ENCODE data around the gene APOL4. TPM values are rescaled to one million over a fixed set of nuclear protein-coding genes. Genes with fewer than 3 reads are reported as not detected.

Gene APOL4
- total RNA-seq, 2 experiments from 2014 or later: 0.18 TPM

DNA sequence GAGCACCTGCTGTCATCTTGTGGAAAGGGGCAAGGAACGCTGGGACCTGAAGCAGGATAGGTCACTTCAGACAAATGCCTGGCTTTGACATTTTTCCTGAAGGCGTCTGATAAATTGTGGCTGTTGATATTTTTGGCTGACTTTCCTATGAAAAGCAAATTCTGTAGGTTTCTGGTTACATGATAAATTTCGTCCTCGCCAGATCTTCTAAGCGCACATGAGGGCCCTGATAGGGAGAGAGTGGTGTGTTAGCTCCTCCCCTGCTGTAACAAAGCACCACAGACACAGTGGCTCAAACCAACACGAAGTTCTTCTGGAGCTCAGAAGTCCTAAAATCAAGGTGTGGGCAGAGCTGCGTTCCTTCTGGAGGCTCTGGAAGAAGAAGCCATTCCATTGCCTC is 19.6 kb downstream of the APOL4 start:
- no peak overlapping the region for H3K27ac Mint-ChIP-seq
- H3K9me3 Mint-ChIP-seq: peaks cover 3% of the 10 kb centered on the region
- ATAC-seq: no peak
- peaks cover under 1% of the 10 kb centered on the region for H3K36me3 Mint-ChIP-seq (ENCODE audit: low read depth)
- ChIA-PET CTCF (interaction anchor here (1.0 to 13.3 kb wide), 10 partner anchors 10 to 116 kb away, joined by 3 to 156 read pairs (median 10); partner anchors contain the start of gene APOL3), POLR2A (no interaction called here)
- H3K4me1 Mint-ChIP-seq (ENCODE audit: low read depth): peaks cover 8% of the 10 kb centered on the region
- no peak for TF ChIP-seq CTCF (IDR thresholded peaks at IDR 0.05)
- H3K27me3 Mint-ChIP-seq: no peaks in the 10 kb centered on the region
- H3K4me3 Mint-ChIP-seq: no peak overlapping the region
- DNase-seq: no peak
- intact Hi-C loops (cut with micrococcal nuclease): no loop called here

DNA sequence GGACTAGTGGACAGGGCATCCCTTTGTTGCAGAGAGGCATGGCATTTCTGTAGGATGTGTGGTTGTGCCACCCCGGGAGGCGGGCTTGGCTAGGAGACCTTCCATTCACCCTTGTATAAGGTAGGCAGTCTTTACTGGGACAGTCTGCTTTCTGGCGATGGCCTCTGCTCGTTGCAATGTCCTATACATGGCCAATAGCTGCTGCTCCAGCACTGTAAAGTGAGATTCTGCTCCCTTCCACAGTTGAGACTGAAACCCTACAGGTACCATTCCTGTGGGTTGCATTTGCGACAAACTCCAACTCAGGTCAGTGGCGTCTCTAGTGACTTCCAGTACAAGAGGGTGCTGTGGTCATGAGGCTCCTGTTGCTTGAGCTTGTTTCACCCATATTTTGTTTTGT is 20.7 kb downstream of the APOL4 start:
- Mint-ChIP-seq H3K4me1 (ENCODE audit: low read depth) (peaks cover 11% of the 10 kb centered on the region), H3K27ac (no peak overlapping the region), H3K27me3 (no peaks in the 10 kb centered on the region), H3K4me3 (no peak overlapping the region), H3K9me3 (peaks cover 7% of the 10 kb centered on the region), H3K36me3 (ENCODE audit: low read depth) (peaks cover 2% of the 10 kb centered on the region)
- ATAC-seq: no peak
- no peak for DNase-seq
- no peak for TF ChIP-seq CTCF (IDR thresholded peaks at IDR 0.05)
- intact Hi-C loops (cut with micrococcal nuclease): loop anchor here (1.0 kb wide), 1 partner anchor 36 kb away; no protein-coding TSS in a partner anchor
- ChIA-PET CTCF (interaction anchor here (1.1 to 13.3 kb wide), 16 partner anchors 10 to 125 kb away, joined by 3 to 156 read pairs (median 8); partner anchors contain the start of gene APOL3), POLR2A (interaction anchor here (0.5 to 1.2 kb wide), 2 partner anchors 18 to 432 kb away, joined by 3 to 6 read pairs; no protein-coding TSS in a partner anchor)

DNA sequence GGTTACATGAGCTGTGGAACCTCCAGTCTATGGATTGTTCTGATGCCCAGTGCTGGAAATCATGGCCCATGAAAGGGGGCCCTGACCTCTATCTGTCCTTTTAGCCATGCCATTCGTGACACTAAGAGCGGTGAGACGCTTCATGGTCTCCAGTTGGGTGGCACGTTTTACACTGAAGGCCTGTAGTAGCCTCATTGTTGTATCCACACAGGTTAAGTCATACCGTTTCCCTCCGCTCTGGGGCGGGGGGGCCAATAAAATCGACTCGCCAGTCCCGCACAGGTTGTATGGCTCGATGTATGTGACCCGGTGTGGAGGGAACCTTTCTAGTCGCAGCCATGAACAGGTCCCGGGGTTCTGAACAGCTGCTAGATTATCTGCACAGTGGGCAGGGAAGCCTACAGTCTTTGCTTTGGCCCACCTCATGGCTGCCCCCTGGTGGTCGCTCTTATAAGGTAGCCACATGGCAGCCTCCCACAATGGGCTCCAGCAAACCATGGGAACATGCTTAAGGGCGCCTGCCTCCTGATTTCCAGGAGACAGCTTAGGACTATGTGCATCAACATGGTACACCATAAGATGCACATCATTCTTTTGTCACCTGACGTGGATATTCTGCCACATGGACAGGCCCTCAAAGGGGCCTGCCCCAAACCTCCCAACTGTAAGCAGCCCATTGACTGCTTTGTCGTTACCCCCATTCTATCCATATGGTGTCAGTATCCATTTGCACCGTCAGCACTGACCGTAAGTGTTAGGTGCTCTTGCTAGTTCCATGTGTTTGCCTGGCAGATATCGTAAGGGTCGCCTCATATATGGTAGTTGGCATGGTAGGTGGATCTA is 21.4 kb downstream of the APOL4 start:
- ChIA-PET POLR2A (interaction anchor here (0.5 to 1.2 kb wide), 3 partner anchors 17 to 432 kb away, joined by 3 to 6 read pairs (median 3); no protein-coding TSS in a partner anchor), CTCF (interaction anchor here (0.6 to 13.3 kb wide), 21 partner anchors 9 to 306 kb away, joined by 3 to 156 read pairs (median 4); partner anchors contain the start of gene APOL3)
- Mint-ChIP-seq H3K4me3 (no peak overlapping the region), H3K27me3 (no peaks in the 10 kb centered on the region), H3K4me1 (ENCODE audit: low read depth) (peaks cover 11% of the 10 kb centered on the region), H3K9me3 (peaks cover 7% of the 10 kb centered on the region), H3K27ac (no peak overlapping the region), H3K36me3 (ENCODE audit: low read depth) (peaks cover 2% of the 10 kb centered on the region)
- peak; percentile 94 for DNase-seq
- ATAC-seq: peak; percentile 98
- TF ChIP-seq CTCF (IDR thresholded peaks at IDR 0.05): peak; percentile 95
- intact Hi-C loops (cut with micrococcal nuclease): loop anchor here (1.0 kb wide), 1 partner anchor 35 kb away; no protein-coding TSS in a partner anchor

DNA sequence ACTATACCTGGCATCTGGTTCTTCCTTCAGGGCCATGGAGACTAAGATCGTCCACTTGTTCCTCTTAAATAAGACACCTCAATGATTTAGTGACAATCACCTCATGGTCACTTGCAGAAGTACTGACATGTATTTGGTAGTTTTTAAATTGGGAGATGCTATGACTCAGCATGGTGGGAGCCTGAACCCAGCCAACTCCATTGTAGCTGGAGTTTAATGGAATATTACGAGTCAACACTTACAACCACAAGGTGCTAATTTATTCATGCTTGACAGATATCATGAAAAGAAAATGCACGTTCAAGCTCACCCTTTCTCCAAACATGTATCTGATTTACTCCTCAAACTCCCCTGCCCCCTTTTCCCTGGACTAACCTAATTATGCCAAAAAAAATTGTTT is 24.4 kb downstream of the APOL4 start:
- H3K4me3 Mint-ChIP-seq: no peak overlapping the region
- H3K27ac Mint-ChIP-seq: no peak overlapping the region
- intact Hi-C loops (cut with micrococcal nuclease): no loop called here
- ChIA-PET CTCF (interaction anchor here (0.8 to 13.3 kb wide), 8 partner anchors 9 to 111 kb away, joined by 3 to 156 read pairs (median 6); partner anchors contain the start of gene APOL3), POLR2A (interaction anchor here (1.0 kb wide), 1 partner anchor 17 kb away, joined by 3 read pairs; the partner anchor contains the start of gene APOL3)
- H3K27me3 Mint-ChIP-seq: no peaks in the 10 kb centered on the region
- H3K9me3 Mint-ChIP-seq: peaks cover 7% of the 10 kb centered on the region
- ATAC-seq (no peak), DNase-seq (no peak)
- H3K36me3 Mint-ChIP-seq (ENCODE audit: low read depth): peaks cover 2% of the 10 kb centered on the region
- H3K4me1 Mint-ChIP-seq (ENCODE audit: low read depth): peaks cover 11% of the 10 kb centered on the region
- TF ChIP-seq CTCF (IDR thresholded peaks at IDR 0.05): no peak

Data from activated CD8-positive, alpha-beta T cell treated with anti-CD3 and anti-CD28 coated beads for 36 hours (primary cell).